HG03097 (cell line): ENCODE data around the gene UNC93B1.
A peak's percentile ranks its signal among the peaks of the same experiment; 100 is the strongest.

Experiments
- ATAC-seq: cut with Tn5 transposase; IDR thresholded peaks from one replicate; pipeline ENCODE4 v1.9.1; 2021; ENCODE audit not compliant: unreplicated experiment, low FRiP score

The UNC93B1 gene

GRCh38 chr11:68040101-68040956, 36.4 kb upstream of the UNC93B1 start:
- ATAC-seq = peak; percentile 28

- ATAC-seq = no peak
Observed at GRCh38 chr11:68039526-68040086, 35.7 kb upstream of the UNC93B1 start.

DNA sequence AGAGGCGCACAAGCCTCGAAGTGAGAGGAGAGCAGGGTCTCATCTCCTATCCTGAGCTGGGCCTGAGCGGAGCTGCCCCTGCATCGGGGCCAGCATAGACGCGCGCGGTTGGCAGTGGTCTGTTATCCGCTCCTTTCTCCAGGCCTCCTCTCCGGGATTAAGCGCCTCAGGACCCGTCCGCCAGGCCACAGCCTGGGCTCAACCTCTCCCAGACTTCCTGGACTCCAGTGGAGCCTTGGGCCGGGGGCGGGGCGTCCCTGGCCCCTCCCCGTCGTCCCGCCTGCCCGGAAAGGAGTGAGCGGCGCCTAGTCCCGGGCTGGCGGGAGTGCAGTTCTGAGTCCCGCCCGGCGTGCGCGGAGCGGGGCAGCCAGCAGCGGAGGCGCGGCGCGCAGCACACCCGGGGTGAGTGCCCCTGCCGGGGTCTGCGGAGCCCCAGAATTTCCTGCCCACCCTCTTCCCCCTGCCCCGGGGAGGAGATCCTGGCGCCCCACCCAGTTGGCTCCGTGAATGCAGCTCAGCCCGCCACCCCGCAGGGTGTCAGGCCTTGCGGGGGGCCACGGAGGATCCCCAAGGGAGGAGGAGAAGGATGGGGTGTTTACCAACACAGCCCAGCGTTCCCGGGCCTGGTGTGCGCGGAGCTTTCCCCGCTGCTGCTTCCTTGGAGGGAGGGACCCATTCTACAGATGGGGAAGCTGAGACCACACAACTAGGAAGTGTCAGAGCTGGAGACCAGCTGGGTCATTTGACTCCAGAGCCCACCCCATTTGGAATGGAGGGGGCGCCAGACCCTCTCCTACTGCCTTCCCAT, 35.0 kb upstream of the UNC93B1 start, which contains the start of gene TCIRG1:
Gene TCIRG1, plus strand, starts transcription at position 308 of the 808 bp plus-strand sequence. CDS start 2,247 bp downstream, outside the sequence.
- ATAC-seq = no peak

DNA sequence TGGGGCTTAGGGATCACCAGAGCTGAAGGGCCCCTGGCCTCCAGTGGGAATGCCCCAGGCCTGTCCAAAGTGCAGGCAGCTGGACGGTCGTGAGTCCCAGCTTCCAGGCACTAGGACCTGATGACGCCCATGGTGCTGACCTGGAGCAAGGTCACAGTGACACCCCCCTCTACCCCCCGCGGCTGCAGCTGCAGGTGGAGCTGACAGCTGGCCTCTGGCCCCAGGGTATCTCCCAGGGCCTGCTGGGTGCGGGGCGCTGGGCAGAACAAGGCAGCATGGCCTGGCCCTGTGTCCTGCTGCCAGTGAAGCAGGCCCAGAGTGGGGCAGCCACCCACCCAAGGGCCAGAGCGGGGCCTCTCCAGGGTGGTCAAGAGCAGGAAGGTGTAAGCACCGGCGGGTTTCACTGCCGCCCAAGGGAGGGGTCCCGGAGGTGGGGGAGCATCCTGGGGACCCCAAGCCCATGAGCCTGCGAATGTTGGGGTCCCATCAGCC, 34.4 kb upstream of the UNC93B1 start:
- no peak for ATAC-seq

GRCh38 chr11:68037411-68038225, 33.7 kb upstream of the UNC93B1 start:
- ATAC-seq = no peak

GRCh38 chr11:68036717-68037239, 32.9 kb upstream of the UNC93B1 start:
- ATAC-seq = no peak

DNA sequence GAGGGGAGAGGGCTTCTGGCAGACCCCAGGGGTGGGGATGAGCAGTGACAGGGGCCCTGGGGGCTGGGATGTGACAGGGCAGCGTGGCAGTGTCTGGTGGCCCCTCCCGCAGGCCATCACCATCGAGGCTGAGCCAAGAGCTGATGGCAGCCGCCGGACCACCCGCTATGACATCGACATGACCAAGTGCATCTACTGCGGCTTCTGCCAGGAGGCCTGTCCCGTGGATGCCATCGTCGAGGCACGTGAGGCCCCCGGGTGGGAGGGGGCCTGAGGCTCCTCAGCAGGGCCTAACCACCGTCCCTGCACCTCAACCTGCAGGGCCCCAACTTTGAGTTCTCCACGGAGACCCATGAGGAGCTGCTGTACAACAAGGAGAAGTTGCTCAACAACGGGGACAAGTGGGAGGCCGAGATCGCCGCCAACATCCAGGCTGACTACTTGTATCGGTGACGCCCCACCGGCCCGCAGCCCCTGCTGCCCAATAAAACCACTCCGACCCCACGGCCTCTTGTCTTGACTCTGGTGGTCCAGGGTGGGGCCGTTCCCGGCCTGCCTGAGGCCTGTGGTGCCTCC, 32.3 kb upstream of the UNC93B1 start:
- ATAC-seq = no peak

GRCh38 chr11:68035266-68035876, 31.5 kb upstream of the UNC93B1 start:
- ATAC-seq = no peak

DNA sequence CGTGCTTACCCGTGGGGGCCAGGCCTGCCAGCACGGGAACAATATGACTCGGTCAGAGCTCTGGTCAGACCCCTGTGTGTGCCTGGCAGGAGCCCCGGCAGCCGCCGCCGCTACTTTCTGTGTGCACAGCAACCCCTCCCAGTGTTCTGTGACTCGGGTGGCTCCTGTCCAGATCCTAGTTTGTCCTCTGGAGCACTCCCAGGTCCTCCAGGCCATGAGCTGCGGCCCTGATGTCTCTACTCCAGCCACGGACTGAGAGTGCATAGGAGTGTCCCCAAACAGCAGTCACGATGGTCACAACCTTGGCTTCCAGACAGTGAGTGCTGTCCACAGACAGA, 29.8 kb upstream of the UNC93B1 start:
- no peak for ATAC-seq

- ATAC-seq = no peak
Observed at GRCh38 chr11:68032997-68033707, 29.3 kb upstream of the UNC93B1 start.

- ATAC-seq = no peak
Observed at GRCh38 chr11:68032003-68032402, 28.1 kb upstream of the UNC93B1 start.

DNA sequence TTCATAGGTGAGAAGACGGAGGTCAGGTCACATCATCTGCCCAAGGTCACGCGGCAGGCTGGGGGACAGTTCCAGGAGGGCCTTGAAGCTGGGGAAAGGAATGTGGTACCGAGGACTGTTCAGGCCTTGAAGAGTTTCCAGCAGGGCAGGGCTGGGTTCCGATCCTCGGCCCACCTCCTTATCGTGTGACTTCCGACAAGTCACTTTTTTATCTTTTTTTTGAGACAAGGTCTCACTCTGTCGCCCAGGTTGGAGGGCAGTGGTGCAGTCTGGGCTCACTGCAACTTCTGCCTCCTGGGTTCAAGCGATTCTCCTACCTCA, 27.2 kb upstream of the UNC93B1 start:
- ATAC-seq = no peak

DNA sequence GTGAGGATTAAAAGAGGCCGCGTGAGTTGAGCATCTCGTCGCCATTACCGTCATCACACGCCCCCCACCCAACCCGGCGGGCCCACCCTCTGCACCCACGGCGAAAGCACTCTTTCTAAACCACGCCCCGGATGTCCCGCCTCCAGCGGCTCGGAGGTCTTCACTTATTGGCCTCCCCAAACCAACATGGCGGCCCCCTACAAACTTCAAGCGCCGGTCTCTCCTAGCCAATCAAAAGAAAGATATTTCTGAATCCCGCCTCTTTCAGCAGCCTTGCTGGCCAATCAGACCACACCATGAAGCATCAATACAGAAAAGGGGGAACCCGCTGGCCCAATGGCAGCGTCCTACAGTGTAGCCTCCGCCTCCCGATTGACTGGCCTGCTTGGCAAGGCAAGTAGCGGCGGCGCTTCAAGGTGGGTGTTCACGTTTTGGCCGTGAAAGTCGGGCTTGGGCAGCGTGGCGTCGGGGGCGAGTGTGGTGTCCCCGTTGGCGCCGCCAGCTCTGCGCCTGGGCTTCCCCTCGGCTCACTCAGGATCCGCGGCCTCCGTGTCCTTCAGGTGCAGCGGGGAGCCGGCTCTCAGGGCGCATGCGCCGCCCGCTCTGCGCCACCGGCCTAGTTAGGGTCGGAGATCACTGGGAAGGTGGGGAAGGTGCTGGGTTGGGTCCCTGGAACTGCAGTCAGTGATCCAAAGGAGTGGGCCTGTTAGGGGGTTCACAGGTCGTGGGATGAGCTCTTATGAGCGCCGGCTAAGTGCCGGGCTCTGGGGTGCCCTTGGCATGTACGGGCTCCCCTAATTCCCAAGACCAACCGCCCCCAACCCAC, 26.6 kb upstream of the UNC93B1 start, which contains the start of gene NDUFS8:
Gene NDUFS8, plus strand, starts transcription at position 364 of the 826 bp plus-strand sequence. CDS start 1,471 bp downstream, outside the sequence.
- ATAC-seq = peak; percentile 84

GRCh38 chr11:68028802-68029545, 25.1 kb upstream of the UNC93B1 start:
- ATAC-seq = no peak

DNA sequence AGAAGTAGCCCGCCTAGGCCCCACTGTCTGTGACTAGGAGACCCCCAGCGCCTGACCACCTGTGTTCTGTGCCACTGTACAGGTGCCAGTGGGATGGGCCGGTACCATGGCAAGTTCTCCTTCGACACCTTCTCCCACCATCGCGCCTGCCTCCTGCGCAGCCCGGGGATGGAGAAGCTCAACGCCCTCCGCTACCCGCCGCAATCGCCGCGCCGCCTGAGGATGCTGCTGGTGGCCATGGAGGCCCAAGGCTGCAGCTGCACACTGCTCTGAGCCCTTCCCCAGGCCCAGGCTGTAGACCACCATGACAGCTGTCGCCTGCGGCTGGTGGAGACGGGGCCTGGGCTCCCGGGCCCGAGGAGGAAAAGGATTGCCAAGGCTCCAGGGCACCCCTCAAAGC, 23.8 kb upstream of the UNC93B1 start:
- ATAC-seq = no peak

DNA sequence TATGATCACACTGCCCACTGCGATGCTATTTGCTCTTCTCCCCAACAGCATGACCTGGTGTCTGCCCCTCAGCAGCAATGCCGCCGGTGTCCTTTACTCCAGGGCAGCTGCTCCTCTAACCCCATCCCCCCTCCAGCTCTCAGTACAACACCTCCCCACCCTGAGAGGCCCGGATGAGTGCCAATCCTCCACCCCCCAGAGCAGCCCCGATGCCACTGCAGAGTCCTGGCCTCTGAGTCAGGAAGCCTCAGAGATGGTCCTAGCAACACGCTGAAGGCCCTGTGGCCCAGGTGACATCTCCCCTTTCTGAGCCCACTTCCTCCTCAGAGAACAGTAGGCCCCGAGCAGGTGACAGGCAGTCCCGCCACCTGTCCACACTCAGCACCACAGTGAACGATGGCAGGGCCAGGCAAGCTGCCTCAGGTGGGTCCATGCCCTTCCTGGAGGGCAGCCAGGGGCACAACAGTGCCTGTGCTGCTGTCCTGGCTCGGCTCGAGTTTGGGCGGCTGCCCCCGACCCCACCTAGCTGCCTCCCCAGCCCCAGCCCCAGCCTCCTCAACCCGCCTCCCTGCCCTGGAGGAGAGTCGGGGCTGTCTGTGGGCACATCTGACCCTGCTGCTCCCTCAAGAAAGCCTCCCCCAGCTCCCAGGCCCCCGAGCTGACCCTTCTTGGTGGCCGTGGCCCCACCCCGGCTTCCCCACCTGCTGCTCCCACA, 22.7 kb upstream of the UNC93B1 start:
- no peak for ATAC-seq

GRCh38 chr11:68025047-68025446, 21.1 kb upstream of the UNC93B1 start:
- ATAC-seq = no peak
